Fibroblast of upper back skin (primary cell): ENCODE measurements around the gene LELP1.
"Not testable (repeated sequence)": the region's sequence is repeated elsewhere in the genome, so short reads cannot be mapped to it uniquely, and the experiment has no call there.

ENCODE experiments used
- DNase-seq: peaks from one replicate; pipeline ENCODE4 v3.0.0-alpha.2; 2013

The LELP1 gene

GRCh38 chr1:153229076-153229829 lies 26.0 kb downstream of the LELP1 start:
- not testable (repeated sequence) for DNase-seq

- no peak for DNase-seq
These were observed 28.1 kb downstream of the LELP1 start for GRCh38 chr1:153231363-153231762.

- DNase-seq, result no peak
These were observed 28.6 kb downstream of the LELP1 start for GRCh38 chr1:153231785-153232184.

GRCh38 chr1:153232553-153232952 lies 29.3 kb downstream of the LELP1 start:
- no peak for DNase-seq

- no peak for DNase-seq
These were observed 30.2 kb downstream of the LELP1 start for GRCh38 chr1:153233448-153233847.

- DNase-seq, result no peak
These were observed 35.3 kb downstream of the LELP1 start for GRCh38 chr1:153238527-153238926.

GRCh38 chr1:153242160-153242559 lies 38.9 kb downstream of the LELP1 start:
- no peak for DNase-seq

- no peak for DNase-seq
These were observed 42.2 kb downstream of the LELP1 start for GRCh38 chr1:153245466-153245865.

GRCh38 chr1:153246018-153246417 lies 42.8 kb downstream of the LELP1 start:
- DNase-seq, result no peak

GRCh38 chr1:153246825-153247224 lies 43.6 kb downstream of the LELP1 start:
- no peak for DNase-seq

GRCh38 chr1:153248176-153248879 lies 45.1 kb downstream of the LELP1 start:
- no peak for DNase-seq

- no peak for DNase-seq
These were observed 46.9 kb downstream of the LELP1 start for GRCh38 chr1:153250166-153250565.

GRCh38 chr1:153251087-153251486 lies 47.9 kb downstream of the LELP1 start:
- no peak for DNase-seq

GRCh38 chr1:153251562-153251961 lies 48.3 kb downstream of the LELP1 start:
- no peak for DNase-seq

- no peak for DNase-seq
These were observed 48.8 kb downstream of the LELP1 start for GRCh38 chr1:153251988-153252387.

GRCh38 chr1:153253076-153253475 lies 49.8 kb downstream of the LELP1 start:
- DNase-seq, result no peak

GRCh38 chr1:153253693-153254092 lies 50.5 kb downstream of the LELP1 start:
- no peak for DNase-seq
